K562 (cell line): Measurements from ENCODE around the gene NTRK2. TPM values are rescaled to one million over a fixed set of nuclear protein-coding genes. Genes with fewer than 3 reads are reported as not detected.

Source experiments
- ATAC-seq: fragments of 200-7000 bp; cut with Tn5 transposase; 3 replicates; pipeline ENCODE4 v1.9.1; 2020; ENCODE audit warnings: moderate library complexity
- BruUV-seq: library from RNA; stranded (reverse); fragments of 400-500 nt; replicated peaks from 2 replicates; lab custom pipeline; 2021; lab: Mats Ljungman, UMichigan
- CTCF ChIA-PET: fragments of 300-600 bp; formaldehyde crosslinking; extraction: SDS; loops from one replicate; lab custom pipeline; 2021; ENCODE audit warnings: low intra/inter-chr PET ratio; lab: Yijun Ruan, JAX
- POLR2A ChIA-PET: fragments of 300-600, 350-650 bp; sonication (Branson Sonifier 250); formaldehyde crosslinking; extraction: SDS; loops from one replicate; lab custom pipeline; 2021; ENCODE audit warnings: antibody characterized with exemption, inconsistent platforms; lab: Yijun Ruan, JAX
- DNase-seq, 4 experiments: peaks; one replicate each; pipeline versions ENCODE4 v3.0.0 to v3.0.0-alpha.2; 2011 to 2018; ENCODE audit warnings: low spot score in 3 of 4, mixed read lengths in 3 of 4; ENCODE audit errors: extremely low read depth in 1 of 4
- FAIRE-seq: peaks from 2 replicates; lab custom pipeline; 2011; peaks lifted over from hg19 to GRCh38; lab: Jason Lieb, UNC
- H2AFZ ChIP-seq: 2 replicates; pipeline ENCODE4 v1.6.0; 2011; ENCODE audit warnings: low read depth, low read length, control low read depth, inconsistent platforms
- H3K27ac ChIP-seq: fragments of 200-600 bp; 3 replicates; pipeline ENCODE4 v1.8.0; 2011; ENCODE audit warnings: low read depth, mild to moderate bottlenecking, control low read depth, inconsistent platforms, low read length, moderate library complexity, mixed read lengths; ENCODE audit errors: extremely low read depth
- H3K27me3 ChIP-seq, 2 experiments: fragments of 300-600 bp in 1 of 2; 2 replicates in 1 of 2; 3 replicates in 1 of 2; pipeline versions ENCODE4 v1.6.0 to v1.8.0; 2011; ENCODE audit warnings: inconsistent platforms in 2 of 2, low read length in 2 of 2, mild to moderate bottlenecking in 1 of 2, mixed read lengths in 1 of 2, moderate library complexity in 1 of 2; ENCODE audit not compliant: control insufficient read depth in 2 of 2, insufficient read depth in 2 of 2
- H3K36me3 ChIP-seq: fragments of 300-600 bp; 3 replicates; pipeline ENCODE4 v1.8.0; 2011; ENCODE audit warnings: mild to moderate bottlenecking, low read length, inconsistent platforms; ENCODE audit not compliant: control insufficient read depth, insufficient read depth
- H3K4me1 ChIP-seq, 2 experiments: fragments of 200-600 bp in 1 of 2; replicated peaks in 1 of 2; 2 replicates in 1 of 2; 3 replicates in 1 of 2; pipeline versions ENCODE4 v1.5.1 to v1.8.0; 2011; ENCODE audit warnings: inconsistent platforms in 2 of 2, low read length in 2 of 2, mild to moderate bottlenecking in 1 of 2, mixed read lengths in 1 of 2, moderate library complexity in 1 of 2; ENCODE audit not compliant: control insufficient read depth in 2 of 2, insufficient read depth in 2 of 2
- H3K4me2 ChIP-seq: 2 replicates; pipeline ENCODE4 v1.6.1; 2011; ENCODE audit warnings: low read length, control low read depth, inconsistent platforms, mixed read lengths; ENCODE audit not compliant: insufficient read depth
- H3K4me3 ChIP-seq: fragments of 200-600 bp; sonication (generic), shearing (Covaris generic); 2 replicates; pipeline ENCODE4 v1.5.1; 2016; ENCODE audit warnings: control low read depth, inconsistent platforms
- H3K79me2 ChIP-seq: fragments of 200-600 bp; 3 replicates; pipeline ENCODE4 v1.8.0; 2011; ENCODE audit warnings: low read length, inconsistent platforms; ENCODE audit not compliant: control insufficient read depth, insufficient read depth
- H3K9ac ChIP-seq, 2 experiments: 2 replicates each; pipeline versions ENCODE4 v1.6.0 to v1.6.1; 2011; ENCODE audit warnings: low read depth in 2 of 2, low read length in 2 of 2, control low read depth in 1 of 2, inconsistent platforms in 1 of 2, mild to moderate bottlenecking in 1 of 2, mixed read lengths in 1 of 2; ENCODE audit not compliant: insufficient read depth in 1 of 2
- H3K9me1 ChIP-seq: one replicate; pipeline ENCODE4 v1.6.0; 2011; ENCODE audit warnings: inconsistent platforms, mild to moderate bottlenecking, low read length, moderate library complexity; ENCODE audit not compliant: control insufficient read depth, insufficient read depth
- H3K9me3 ChIP-seq: replicated peaks from 2 replicates; pipeline ENCODE4 v1.5.1; 2011; ENCODE audit warnings: low read depth, low read length, inconsistent platforms; ENCODE audit not compliant: control insufficient read depth, insufficient read depth
- H4K20me1 ChIP-seq: replicated peaks from 2 replicates; pipeline ENCODE4 v1.6.1; 2011; ENCODE audit warnings: low read length, inconsistent platforms, mixed read lengths; ENCODE audit not compliant: control insufficient read depth, insufficient read depth
- BDP1 ChIP-seq: IDR thresholded peaks from 3 replicates; pipeline ENCODE4 v1.6.1; 2011; ENCODE audit not compliant: insufficient read length, insufficient read depth
- CBX5 ChIP-seq: IDR thresholded peaks from 2 replicates; pipeline ENCODE4 v1.6.1; 2014; ENCODE audit warnings: low read depth, borderline replicate concordance
- EP400 ChIP-seq: fragments of 450-650 bp; IDR thresholded peaks from 2 replicates; pipeline ENCODE4 v1.6.1; 2017; ENCODE audit warnings: antibody characterized with exemption, mild to moderate bottlenecking, moderate library complexity
- FOSL1 ChIP-seq: fragments of 200-800 bp; sonication (Bioruptor generic); conservative IDR thresholded peaks from 2 replicates; pipeline ENCODE4 v1.6.1; 2016; ENCODE audit warnings: missing genetic modification characterization, missing compliant biosample characterization
- FOXP1 ChIP-seq: sonication (generic); formaldehyde crosslinking; IDR thresholded peaks from 2 replicates; pipeline ENCODE4 v1.8.0; 2022; ENCODE audit warnings: mild to moderate bottlenecking, missing genetic modification reagents
- GATA2 ChIP-seq: sonication (generic); formaldehyde crosslinking; IDR thresholded peaks from 2 replicates; pipeline ENCODE4 v1.4.0; 2020; ENCODE audit warnings: mild to moderate bottlenecking, missing genetic modification reagents
- HMG20A ChIP-seq: fragments of 450-650 bp; formaldehyde crosslinking; conservative IDR thresholded peaks from 2 replicates; pipeline ENCODE4 v1.4.0; 2020; ENCODE audit warnings: mild to moderate bottlenecking, mixed read lengths
- MBD2 ChIP-seq: sonication (generic); IDR thresholded peaks from 2 replicates; pipeline ENCODE4 v1.6.1; 2016; ENCODE audit warnings: low read depth, borderline replicate concordance
- MLLT1 ChIP-seq, 2 experiments: fragments of 450-650 bp; IDR thresholded peaks; 2 replicates each; pipeline ENCODE4 v1.6.1; 2016
- RBM25 ChIP-seq: fragments of 200-400 bp; formaldehyde crosslinking; IDR thresholded peaks from 2 replicates; pipeline ENCODE4 v1.6.1; 2018; ENCODE audit warnings: low read length, low read depth, moderate library complexity; ENCODE audit not compliant: severe bottlenecking
- TEAD4 ChIP-seq, 2 experiments: sonication (generic) in 1 of 2; formaldehyde crosslinking in 1 of 2; IDR thresholded peaks; 2 replicates each; pipeline versions ENCODE4 v1.6.1 to v1.8.0; 2012 to 2022; ENCODE audit warnings: borderline replicate concordance in 1 of 2, inconsistent platforms in 1 of 2, low read length in 1 of 2, mild to moderate bottlenecking in 1 of 2, missing genetic modification reagents in 1 of 2
- TRIM25 ChIP-seq: fragments of 450-650 bp; IDR thresholded peaks from 2 replicates; pipeline ENCODE4 v1.7.0; 2016; ENCODE audit warnings: borderline replicate concordance
- ZNF444 ChIP-seq: fragments of 250-450 bp; sonication (Bioruptor Pico); IDR thresholded peaks from 2 replicates; pipeline ENCODE4 v1.4.0; 2020; ENCODE audit warnings: mild to moderate bottlenecking, moderate library complexity
- WGBS: fragments of 100-300 bp; shearing (Covaris generic); methylation state at CpG from one replicate; pipeline ENCODE4 v1.1.6; 2016; ENCODE audit warnings: low coverage, mixed read lengths; ENCODE audit not compliant: insufficient coverage; ENCODE audit errors: missing lambda C conversion rate; 5-methylcytosine and 5-hydroxymethylcytosine counted together
- in situ Hi-C: fragments of 300-500 bp; cut with MboI; formaldehyde crosslinking; loops from 4 replicates; pipeline ENCODE4 v1.15.0; 2018; ENCODE audit warnings: inconsistent platforms, mixed read lengths
- intact Hi-C: fragments of 100-400 bp; cut with micrococcal nuclease; formaldehyde crosslinking; loops from 2 replicates; pipeline ENCODE4 v1.14.2; 2022
- polyA plus RNA-seq, 8 experiments: library from polyadenylated mRNA; depleted of rRNA in 4 of 8; stranded (reverse) in 5 of 8; unstranded in 3 of 8; fragments of >200 nt; fragmentation: Nextera tagmentation in 2 of 8; fragmentation: Illumina TruSeq in 1 of 8; extraction: Ambion mirVana in 2 of 8; extraction: Trizol in 1 of 8; gene quantifications; 2 replicates each; pipeline versions ENCODE4 v1.2.1 to v1.2.3, GENCODE V29; 2011 to 2014; ENCODE audit warnings: inconsistent platforms in 1 of 8, missing spikeins in 1 of 8
- total RNA-seq, 7 experiments: library from RNA; depleted of rRNA in 6 of 7; stranded (reverse); fragments of >200 nt in 6 of 7; fragmentation: Illumina TruSeq in 2 of 7; extraction: Trizol in 2 of 7; gene quantifications; 2 replicates each; pipeline versions ENCODE4 v1.2.1 to v1.2.3, GENCODE V29; 2011 to 2021; ENCODE audit warnings: low replicate concordance in 1 of 7

Gene NTRK2
- total and polyA plus RNA-seq, 9 of the 15 experiments (the other 6 are each of a cell fraction or from before 2014, with no cell fraction given), result not detected

- Histone ChIP-seq H3K27me3 (no peaks in the 10 kb centered on the region), H3K4me3 (no peak overlapping the region), H3K9ac (no peak overlapping the region), H3K4me1 (no peaks in the 10 kb centered on the region), H3K4me2 (no peak overlapping the region), H4K20me1 (no peaks in the 10 kb centered on the region), H3K9me1 (no peaks in the 10 kb centered on the region), H2AFZ (no peak overlapping the region), H3K36me3 (no peaks in the 10 kb centered on the region), H3K9me3 (no peaks in the 10 kb centered on the region), H3K79me2 (no peaks in the 10 kb centered on the region), H3K27ac (no peak overlapping the region)
- in situ Hi-C loops (no loop called here), intact Hi-C loops (no loop called here)
- FAIRE-seq (no peak), DNase-seq (no peak), ATAC-seq (no peak)
- BruUV-seq, result no TSS peak
- TF ChIP-seq GATA2 (CRISPR knock-in tag), result no peak
- no peak for TF ChIP-seq MBD2
- CTCF ChIA-PET, result no interaction called here
- 0% methylated on average over 4 of the region's 7 CpGs for WGBS
- POLR2A ChIA-PET, result no interaction called here
These were observed 344.8 kb downstream of the NTRK2 start for GRCh38 chr9:85014292-85014691.

- no peak for ATAC-seq
- in situ Hi-C loops, result no loop called here
- 0% methylated on average over 3 of the region's 3 CpGs for WGBS
- no peak for FAIRE-seq
- no peaks in the 10 kb centered on the region for H3K27me3 ChIP-seq
- H3K9me1 ChIP-seq, result no peaks in the 10 kb centered on the region
- H3K4me3 ChIP-seq, result no peak overlapping the region
- intact Hi-C loops, result no loop called here
- DNase-seq, result no peak
- no peak overlapping the region for H3K27ac ChIP-seq
- ChIA-PET CTCF (no interaction called here), POLR2A (no interaction called here)
- H3K79me2 ChIP-seq, result no peaks in the 10 kb centered on the region
- H3K36me3 ChIP-seq, result no peaks in the 10 kb centered on the region
- H3K9ac ChIP-seq, result no peak overlapping the region
- no peak overlapping the region for H2AFZ ChIP-seq
- no peaks in the 10 kb centered on the region for H4K20me1 ChIP-seq
- BruUV-seq, result no TSS peak
- no peaks in the 10 kb centered on the region for H3K4me1 ChIP-seq
- H3K4me2 ChIP-seq, result no peak overlapping the region
- H3K9me3 ChIP-seq, result no peaks in the 10 kb centered on the region
- TF ChIP-seq BDP1 (no peak), FOSL1 (no peak), FOXP1 (CRISPR knock-in tag) (no peak), MLLT1 (IDR thresholded peaks at IDR 0.05) (no peak), RBM25 (no peak), CBX5 (no peak), TEAD4 (IDR thresholded peaks at IDR 0.05; ENCODE audit: low read length) (no peak), TEAD4 (CRISPR knock-in tag; IDR thresholded peaks at IDR 0.05; ENCODE audit: borderline replicate concordance) (no peak), HMG20A (no peak), TRIM25 (no peak), EP400 (no peak), ZNF444 (no peak)
These were observed 347.0 kb downstream of the NTRK2 start for GRCh38 chr9:85016384-85017006.
